GM12878 (cell line): ENCODE results near the gene CHRND. TPM values are rescaled to one million over a fixed set of nuclear protein-coding genes. Genes with fewer than 3 reads are reported as not detected.

Source experiments
- ATAC-seq: fragments of 200-7000 bp; cut with Tn5 transposase; 3 replicates; pipeline ENCODE4 v1.9.1; 2020; ENCODE audit warnings: mild to moderate bottlenecking, moderate library complexity
- BruUV-seq: library from RNA; stranded (reverse); fragments of 400-500 nt; replicated peaks from 2 replicates; lab custom pipeline; 2021; lab: Mats Ljungman, UMichigan
- CTCF ChIA-PET: fragments of 300-600 bp; sonication (Branson Sonifier 250); formaldehyde crosslinking; extraction: SDS; loops from one replicate; lab custom pipeline; 2021; ENCODE audit warnings: inconsistent platforms; lab: Yijun Ruan, JAX
- POLR2A ChIA-PET: fragments of 350-600 bp; formaldehyde crosslinking; extraction: SDS; loops from one replicate; lab custom pipeline; 2021; ENCODE audit warnings: inconsistent platforms; lab: Charles Lee
- RAD21 ChIA-PET: fragments of 300-600 bp; sonication (Branson Sonifier 250); formaldehyde crosslinking; loops from one replicate; lab custom pipeline; 2023; ENCODE audit warnings: antibody characterized with exemption; ENCODE audit not compliant: unreplicated experiment; lab: Charles Lee
- SMC1A ChIA-PET: fragments of 300-600 bp; sonication (Branson Sonifier 250); formaldehyde crosslinking; loops from one replicate; lab custom pipeline; 2023; ENCODE audit not compliant: unreplicated experiment, uncharacterized antibody; lab: Charles Lee
- DNase-seq: peaks from one replicate; pipeline ENCODE4 v3.0.0-alpha.2; 2011; ENCODE audit warnings: low read depth, low spot score
- FAIRE-seq: peaks from 3 replicates; lab custom pipeline; 2011; peaks lifted over from hg19 to GRCh38; lab: Jason Lieb, UNC
- H2AFZ ChIP-seq: 2 replicates; pipeline ENCODE4 v1.6.0; 2011; ENCODE audit warnings: low read depth, low read length, control low read depth; ENCODE audit not compliant: control insufficient read depth
- H3K27ac ChIP-seq: 2 replicates; pipeline ENCODE4 v1.5.1; 2011; ENCODE audit warnings: control low read depth; ENCODE audit not compliant: control insufficient read depth, insufficient read depth
- H3K27me3 ChIP-seq, 2 experiments: replicated peaks in 1 of 2; 2 replicates each; pipeline versions ENCODE4 v1.6.0 to v1.6.1; 2011; ENCODE audit warnings: low read length in 1 of 2; ENCODE audit not compliant: control insufficient read depth in 2 of 2, insufficient read depth in 2 of 2
- H3K36me3 ChIP-seq, 2 experiments: 2 replicates each; pipeline ENCODE4 v1.5.1; 2011; ENCODE audit warnings: low read length in 1 of 2; ENCODE audit not compliant: control insufficient read depth in 2 of 2, insufficient read depth in 2 of 2
- H3K4me1 ChIP-seq: 2 replicates; pipeline ENCODE4 v1.6.1; 2011; ENCODE audit warnings: mild to moderate bottlenecking, low read length, moderate library complexity, mixed read lengths; ENCODE audit not compliant: control insufficient read depth, insufficient read depth
- H3K4me2 ChIP-seq: 2 replicates; pipeline ENCODE4 v1.6.0; 2011; ENCODE audit warnings: control low read depth; ENCODE audit not compliant: control insufficient read depth, insufficient read depth
- H3K4me3 ChIP-seq: fragments of 200-600 bp; sonication (generic); 2 replicates; pipeline ENCODE4 v1.5.1; 2016
- H3K79me2 ChIP-seq: 2 replicates; pipeline ENCODE4 v1.6.0; 2011; ENCODE audit warnings: low read length; ENCODE audit not compliant: control insufficient read depth, insufficient read depth
- H3K9ac ChIP-seq: 2 replicates; pipeline ENCODE4 v1.8.0; 2011; ENCODE audit warnings: low read length, control low read depth, mixed read lengths; ENCODE audit not compliant: control insufficient read depth, insufficient read depth
- H3K9me3 ChIP-seq: replicated peaks from 3 replicates; pipeline ENCODE4 v1.5.1; 2011; ENCODE audit warnings: mild to moderate bottlenecking, low read length; ENCODE audit not compliant: control insufficient read depth, insufficient read depth
- H4K20me1 ChIP-seq: 2 replicates; pipeline ENCODE4 v1.6.0; 2011; ENCODE audit not compliant: control insufficient read depth, insufficient read depth
- FOXM1 ChIP-seq: IDR thresholded peaks from 2 replicates; pipeline ENCODE4 v1.6.1; 2012; ENCODE audit warnings: low read depth, mild to moderate bottlenecking, inconsistent platforms, low read length, moderate library complexity
- MXI1 ChIP-seq: fragments of 150-350 bp; IDR thresholded peaks from 2 replicates; pipeline ENCODE4 v1.6.1; 2011; ENCODE audit warnings: low read depth, mild to moderate bottlenecking, inconsistent platforms, low read length, improper control_type of control experiment
- ZNF207 ChIP-seq: fragments of 450-650 bp; IDR thresholded peaks from 2 replicates; pipeline ENCODE4 v1.6.1; 2014; ENCODE audit warnings: antibody characterized with exemption, mild to moderate bottlenecking, borderline replicate concordance
- WGBS: methylation state at CpG from one replicate; pipeline ENCODE4 v1.1.6; 2016; ENCODE audit warnings: low lambda C conversion rate; ENCODE audit not compliant: insufficient replicate concordance, insufficient coverage; ENCODE audit errors: missing lambda C conversion rate; 5-methylcytosine and 5-hydroxymethylcytosine counted together
- in situ Hi-C: fragments of 300-500 bp; cut with MboI; formaldehyde crosslinking; loops from 9 replicates; pipeline ENCODE4 v1.14.3; 2018; ENCODE audit warnings: mixed read lengths
- intact Hi-C: fragments of 100-400 bp; cut with micrococcal nuclease; formaldehyde crosslinking; loops from one replicate; pipeline ENCODE4 v1.14.2; 2022; ENCODE audit not compliant: unreplicated experiment
- polyA plus RNA-seq, 11 experiments: library from polyadenylated mRNA; depleted of rRNA in 4 of 11; unstranded in 6 of 11; stranded (reverse) in 5 of 11; fragments of >200 nt; fragmentation: Nextera tagmentation in 4 of 11; fragmentation: Illumina TruSeq in 1 of 11; extraction: Ambion mirVana in 4 of 11; extraction: Trizol in 1 of 11; gene quantifications; 1 replicate in 1 of 11; 2 replicates in 10 of 11; pipeline versions ENCODE4 v1.2.1 to v1.2.3, GENCODE V29; 2011 to 2016; ENCODE audit warnings: inconsistent platforms in 2 of 11, missing spikeins in 2 of 11, low read depth in 1 of 11
- total RNA-seq, 4 experiments: library from RNA; depleted of rRNA in 3 of 4; stranded (reverse); fragments of >200 nt in 3 of 4; fragmentation: Illumina TruSeq in 1 of 4; extraction: Trizol in 1 of 4; gene quantifications; 2 replicates each; pipeline versions ENCODE4 v1.2.1 to v1.2.3, GENCODE V29; 2013 to 2021
- TF ChIP-seq, protein P1 (sequence below), 3 experiments: IDR thresholded peaks in 2 of 3; conservative IDR thresholded peaks in 1 of 3; 2 replicates each; pipeline ENCODE4 v1.5.1; 2011; ENCODE audit warnings: low read depth in 3 of 3, low read length in 3 of 3, mild to moderate bottlenecking in 3 of 3, control low read depth in 2 of 3, moderate library complexity in 2 of 3, inconsistent platforms in 1 of 3, mixed read lengths in 1 of 3; ENCODE audit not compliant: control insufficient read depth in 2 of 3, insufficient read depth in 1 of 3; ENCODE audit errors: extremely low read depth in 1 of 3
- TF ChIP-seq, protein P2 (sequence below): fragments of 450-650 bp; IDR thresholded peaks from 2 replicates; pipeline ENCODE4 v1.6.1; 2017; ENCODE audit warnings: mild to moderate bottlenecking

CHRND gene
- total and polyA plus RNA-seq, 10 of the 15 experiments (the other 5 are each of a cell fraction or from before 2014, with no cell fraction given) = not detected

DNA sequence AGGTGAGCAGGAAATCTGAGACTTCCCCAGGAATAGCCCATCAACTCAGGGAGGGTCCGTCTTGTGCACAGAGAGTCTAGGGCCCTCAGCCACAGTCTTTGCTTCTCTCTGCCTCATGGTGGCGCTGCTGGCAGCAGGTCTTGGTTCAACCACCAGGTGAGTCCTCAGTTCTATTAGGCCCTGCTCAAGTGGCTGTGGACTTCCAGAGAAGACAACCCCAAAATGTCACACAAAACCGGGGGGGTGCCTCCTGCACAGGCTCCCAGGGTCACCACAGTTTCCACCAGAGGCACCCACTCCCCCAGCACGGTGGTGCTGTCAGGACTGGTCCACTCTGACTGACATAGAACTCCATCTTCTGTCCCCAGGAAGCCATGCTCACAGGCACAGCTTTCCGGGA is 11.1 kb downstream of the CHRND start:
- Histone ChIP-seq H3K9ac (no peak overlapping the region), H3K36me3 (no peaks in the 10 kb centered on the region), H3K4me1 (peaks cover 4% of the 10 kb centered on the region; the same call in 1 of the 2 replicates), H3K4me3 (no peak overlapping the region), H4K20me1 (no peaks in the 10 kb centered on the region), H3K27ac (no peak overlapping the region), H3K79me2 (no peaks in the 10 kb centered on the region), H3K9me3 (peaks cover 6% of the 10 kb centered on the region; the same call in 2 of the 3 replicates), H3K4me2 (no peak overlapping the region), H2AFZ (no peak overlapping the region), H3K27me3 (no peaks in the 10 kb centered on the region)
- no peak for DNase-seq
- no TSS peak for BruUV-seq
- TF ChIP-seq, protein P1, sequence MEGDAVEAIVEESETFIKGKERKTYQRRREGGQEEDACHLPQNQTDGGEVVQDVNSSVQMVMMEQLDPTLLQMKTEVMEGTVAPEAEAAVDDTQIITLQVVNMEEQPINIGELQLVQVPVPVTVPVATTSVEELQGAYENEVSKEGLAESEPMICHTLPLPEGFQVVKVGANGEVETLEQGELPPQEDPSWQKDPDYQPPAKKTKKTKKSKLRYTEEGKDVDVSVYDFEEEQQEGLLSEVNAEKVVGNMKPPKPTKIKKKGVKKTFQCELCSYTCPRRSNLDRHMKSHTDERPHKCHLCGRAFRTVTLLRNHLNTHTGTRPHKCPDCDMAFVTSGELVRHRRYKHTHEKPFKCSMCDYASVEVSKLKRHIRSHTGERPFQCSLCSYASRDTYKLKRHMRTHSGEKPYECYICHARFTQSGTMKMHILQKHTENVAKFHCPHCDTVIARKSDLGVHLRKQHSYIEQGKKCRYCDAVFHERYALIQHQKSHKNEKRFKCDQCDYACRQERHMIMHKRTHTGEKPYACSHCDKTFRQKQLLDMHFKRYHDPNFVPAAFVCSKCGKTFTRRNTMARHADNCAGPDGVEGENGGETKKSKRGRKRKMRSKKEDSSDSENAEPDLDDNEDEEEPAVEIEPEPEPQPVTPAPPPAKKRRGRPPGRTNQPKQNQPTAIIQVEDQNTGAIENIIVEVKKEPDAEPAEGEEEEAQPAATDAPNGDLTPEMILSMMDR (IDR thresholded peaks at IDR 0.05 in 2 of 3, conservative IDR thresholded peaks at IDR 0.05 in 1 of 3; ENCODE audit: control insufficient read depth in 2 of 3, extremely low read depth in 1 of 3, insufficient read depth in 1 of 3, low read depth in 3 of 3, low read length in 3 of 3) = peak; percentile 22 to 43 (median 38); a peak in 4 of 6 replicates
- TF ChIP-seq ZNF207 (no peak), FOXM1 (no peak), MXI1 (no peak)
- TF ChIP-seq, protein P2, sequence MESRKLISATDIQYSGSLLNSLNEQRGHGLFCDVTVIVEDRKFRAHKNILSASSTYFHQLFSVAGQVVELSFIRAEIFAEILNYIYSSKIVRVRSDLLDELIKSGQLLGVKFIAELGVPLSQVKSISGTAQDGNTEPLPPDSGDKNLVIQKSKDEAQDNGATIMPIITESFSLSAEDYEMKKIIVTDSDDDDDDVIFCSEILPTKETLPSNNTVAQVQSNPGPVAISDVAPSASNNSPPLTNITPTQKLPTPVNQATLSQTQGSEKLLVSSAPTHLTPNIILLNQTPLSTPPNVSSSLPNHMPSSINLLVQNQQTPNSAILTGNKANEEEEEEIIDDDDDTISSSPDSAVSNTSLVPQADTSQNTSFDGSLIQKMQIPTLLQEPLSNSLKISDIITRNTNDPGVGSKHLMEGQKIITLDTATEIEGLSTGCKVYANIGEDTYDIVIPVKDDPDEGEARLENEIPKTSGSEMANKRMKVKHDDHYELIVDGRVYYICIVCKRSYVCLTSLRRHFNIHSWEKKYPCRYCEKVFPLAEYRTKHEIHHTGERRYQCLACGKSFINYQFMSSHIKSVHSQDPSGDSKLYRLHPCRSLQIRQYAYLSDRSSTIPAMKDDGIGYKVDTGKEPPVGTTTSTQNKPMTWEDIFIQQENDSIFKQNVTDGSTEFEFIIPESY = no peak
- ATAC-seq = peak; percentile 44; the same call in 2 of the 3 replicates
- intact Hi-C loops = no loop called here
- RAD21 ChIA-PET = no interaction called here
- SMC1A ChIA-PET = no interaction called here
- CTCF ChIA-PET = interaction anchor here (0.5 to 1.1 kb wide), 3 partner anchors 9 to 509 kb away, joined by 3 to 4 read pairs (median 3); no protein-coding TSS in a partner anchor
- WGBS = 19% methylated on average over 5 of the region's 5 CpGs
- POLR2A ChIA-PET = no interaction called here
- in situ Hi-C loops = no loop called here
- FAIRE-seq = no peak
